Left ventricle myocardium inferior (tissue), 1 donor: ENCODE data around the gene EFTUD2. TPM values are rescaled to one million over a fixed set of nuclear protein-coding genes. Genes with fewer than 3 reads are reported as not detected.
A peak's percentile ranks its signal among the peaks of the same experiment; 100 is the strongest.
"Not testable (repeated sequence)": the region's sequence is repeated elsewhere in the genome, so short reads cannot be mapped to it uniquely, and the experiment has no call there.

Experiments used
- DNase-seq: peaks from one replicate; pipeline ENCODE4 v3.0.0-alpha.2; 2020
- H3K27ac ChIP-seq: fragments of 200-600 bp; replicated peaks from 2 replicates; pipeline ENCODE4 v1.8.0; 2021
- H3K27me3 ChIP-seq: fragments of 200-600 bp; 2 replicates; pipeline ENCODE4 v1.8.0; 2021; ENCODE audit warnings: low read depth
- H3K36me3 ChIP-seq: fragments of 200-600 bp; 2 replicates; pipeline ENCODE4 v1.8.0; 2021
- H3K4me1 ChIP-seq: fragments of 200-600 bp; 2 replicates; pipeline ENCODE4 v1.8.0; 2021
- H3K4me3 ChIP-seq: fragments of 200-600 bp; 2 replicates; pipeline ENCODE4 v1.8.0; 2021; ENCODE audit warnings: mild to moderate bottlenecking, moderate library complexity
- H3K9me3 ChIP-seq: fragments of 200-600 bp; replicated peaks from 2 replicates; pipeline ENCODE4 v1.8.0; 2021
- CTCF ChIP-seq: fragments of 200-600 bp; IDR thresholded peaks from 2 replicates; pipeline ENCODE4 v1.8.0; 2021; ENCODE audit warnings: antibody characterized with exemption, mild to moderate bottlenecking, borderline replicate concordance
- intact Hi-C: fragments of 100-400 bp; cut with micrococcal nuclease; formaldehyde crosslinking; loops from one replicate; pipeline ENCODE4 v1.11.0; 2022
- long read RNA-seq: library from polyadenylated mRNA; unstranded; transcript quantifications from one replicate; pipeline ENCODE4 v2.0.0, GENCODE V29; 2021
- total RNA-seq: library from RNA; stranded (reverse); fragmentation: NEBNext Ultra II Directional; extraction: Animal tissue kit (Norgen Biotek cat#: 25700); gene quantifications from one replicate; pipeline ENCODE4 v1.2.1, GENCODE V29; 2021
- donor health status: DM: no; HTN: yes; CAD: no; lungs with severe emphysema.

The EFTUD2 gene
- 62.0 TPM for total RNA-seq
- long read RNA-seq, full-length matches to known transcripts, result 146 of 177 reads
- long read RNA-seq, partial matches to known transcripts, result 19 of 177 reads
- long read RNA-seq, other reads (novel, unspliced or antisense), result 12 of 177 reads

- Histone ChIP-seq H3K4me1 (peaks cover 37% of the 10 kb centered on the region), H3K27ac (peak within 1 kb of the TSS; percentile 98), H3K36me3 (peaks cover 8% of the 10 kb centered on the region), H3K9me3 (no peaks in the 10 kb centered on the region), H3K27me3 (no peaks in the 10 kb centered on the region), H3K4me3 (peak within 1 kb of the TSS; percentile 87)
- intact Hi-C loops, result no loop called here
- peak; percentile 92 for DNase-seq
- no peak for TF ChIP-seq CTCF
These were observed at the start of gene EFTUD2 for GRCh38 chr17:44899074-44899782. TSS of gene EFTUD2 (minus strand) at chr17:44899445. CDS start at chr17:44894521, 4,924 bp downstream.

GRCh38 chr17:44948315-44948795, 49.1 kb upstream of the EFTUD2 start:
- H3K4me1 ChIP-seq, result peaks cover 15% of the 10 kb centered on the region
- peak overlapping the region; percentile 69 for H3K4me3 ChIP-seq
- no peaks in the 10 kb centered on the region for H3K27me3 ChIP-seq
- no peaks in the 10 kb centered on the region for H3K36me3 ChIP-seq
- TF ChIP-seq CTCF, result no peak
- H3K27ac ChIP-seq, result no peak overlapping the region
- no peak for DNase-seq
- intact Hi-C loops, result no loop called here
- no peaks in the 10 kb centered on the region for H3K9me3 ChIP-seq

- TF ChIP-seq CTCF, result no peak
- peak within 1 kb of the TSS; percentile 78 for H3K27ac ChIP-seq
- H3K36me3 ChIP-seq, result no peaks in the 10 kb centered on the region
- H3K27me3 ChIP-seq, result no peaks in the 10 kb centered on the region
- intact Hi-C loops, result no loop called here
- DNase-seq, result peak; percentile 84
- no peaks in the 10 kb centered on the region for H3K9me3 ChIP-seq
- peak within 1 kb of the TSS; percentile 69 for H3K4me3 ChIP-seq
- H3K4me1 ChIP-seq, result peaks cover 16% of the 10 kb centered on the region
These were observed 48.4 kb upstream of the EFTUD2 start, which contains the start of gene KIF18B for GRCh38 chr17:44947461-44948314. TSS of gene KIF18B (minus strand) at chr17:44947773. CDS start at chr17:44936344, 11,429 bp downstream.

GRCh38 chr17:44945652-44946051, 46.4 kb upstream of the EFTUD2 start:
- H3K27ac ChIP-seq, DNase-seq, H3K9me3 ChIP-seq, H3K4me3 ChIP-seq, intact Hi-C loops, H3K36me3 ChIP-seq, H3K27me3 ChIP-seq: not testable (repeated sequence)
- H3K4me1 ChIP-seq, result peaks cover 25% of the 10 kb centered on the region

GRCh38 chr17:44942456-44942855, 43.2 kb upstream of the EFTUD2 start:
- intact Hi-C loops, result no loop called here
- H3K4me1 ChIP-seq, result peaks cover 29% of the 10 kb centered on the region
- no peak overlapping the region for H3K4me3 ChIP-seq
- no peaks in the 10 kb centered on the region for H3K36me3 ChIP-seq
- peaks cover 10% of the 10 kb centered on the region for H3K9me3 ChIP-seq
- no peak for TF ChIP-seq CTCF
- H3K27me3 ChIP-seq, result no peaks in the 10 kb centered on the region
- DNase-seq, result no peak
- H3K27ac ChIP-seq, result peak overlapping the region; percentile 23
